GM03348 (cell line): Measurements from ENCODE around the gene ZFYVE27.
"Not testable (repeated sequence)": the region's sequence is repeated elsewhere in the genome, so short reads cannot be mapped to it uniquely, and the experiment has no call there.

ENCODE experiments used
- DNase-seq: peaks from one replicate; pipeline ENCODE4 v3.0.0; 2012; ENCODE audit warnings: low spot score

Gene ZFYVE27

GRCh38 chr10:97736902-97737769 lies at the start of gene ZFYVE27:
ZFYVE27 (plus strand) TSS chr10:97737128; CDS start chr10:97738478, 1,350 bp downstream.
- peak; percentile 99 for DNase-seq

GRCh38 chr10:97687785-97688781 lies 48.8 kb upstream of the ZFYVE27 start:
- DNase-seq, result peak; percentile 35

- DNase-seq, result peak; percentile 81
Measured at GRCh38 chr10:97689559-97690020, 47.3 kb upstream of the ZFYVE27 start.

GRCh38 chr10:97690133-97690532 lies 46.8 kb upstream of the ZFYVE27 start:
- DNase-seq, result no peak

GRCh38 chr10:97698072-97698655 lies 38.8 kb upstream of the ZFYVE27 start:
- not testable (repeated sequence) for DNase-seq

- peak; percentile 86 for DNase-seq
Measured at GRCh38 chr10:97701438-97702069, 35.4 kb upstream of the ZFYVE27 start.

GRCh38 chr10:97703398-97704067 lies 33.4 kb upstream of the ZFYVE27 start:
- DNase-seq, result no peak

GRCh38 chr10:97704341-97704740 lies 32.6 kb upstream of the ZFYVE27 start:
- no peak for DNase-seq

GRCh38 chr10:97705006-97705670 lies 31.8 kb upstream of the ZFYVE27 start:
- DNase-seq, result no peak

GRCh38 chr10:97707134-97707861 lies 29.6 kb upstream of the ZFYVE27 start:
- no peak for DNase-seq

GRCh38 chr10:97708167-97708566 lies 28.8 kb upstream of the ZFYVE27 start:
- DNase-seq, result no peak

GRCh38 chr10:97708976-97709946 lies 27.7 kb upstream of the ZFYVE27 start:
- peak; percentile 88 for DNase-seq

GRCh38 chr10:97711640-97712572 lies 25.0 kb upstream of the ZFYVE27 start:
- DNase-seq, result no peak

- peak; percentile 91 for DNase-seq
Measured at GRCh38 chr10:97713339-97713825, 23.5 kb upstream of the ZFYVE27 start, which contains the start of gene MARVELD1. MARVELD1 (plus strand) TSS chr10:97713730; CDS start chr10:97713877, 147 bp downstream.

- DNase-seq, result peak; percentile 71
Measured at GRCh38 chr10:97713826-97714400, 23.0 kb upstream of the ZFYVE27 start.

- peak; percentile 86 for DNase-seq
Measured at GRCh38 chr10:97714401-97715258, 22.3 kb upstream of the ZFYVE27 start.
